ENCODE results near the gene HJURP.

DNA sequence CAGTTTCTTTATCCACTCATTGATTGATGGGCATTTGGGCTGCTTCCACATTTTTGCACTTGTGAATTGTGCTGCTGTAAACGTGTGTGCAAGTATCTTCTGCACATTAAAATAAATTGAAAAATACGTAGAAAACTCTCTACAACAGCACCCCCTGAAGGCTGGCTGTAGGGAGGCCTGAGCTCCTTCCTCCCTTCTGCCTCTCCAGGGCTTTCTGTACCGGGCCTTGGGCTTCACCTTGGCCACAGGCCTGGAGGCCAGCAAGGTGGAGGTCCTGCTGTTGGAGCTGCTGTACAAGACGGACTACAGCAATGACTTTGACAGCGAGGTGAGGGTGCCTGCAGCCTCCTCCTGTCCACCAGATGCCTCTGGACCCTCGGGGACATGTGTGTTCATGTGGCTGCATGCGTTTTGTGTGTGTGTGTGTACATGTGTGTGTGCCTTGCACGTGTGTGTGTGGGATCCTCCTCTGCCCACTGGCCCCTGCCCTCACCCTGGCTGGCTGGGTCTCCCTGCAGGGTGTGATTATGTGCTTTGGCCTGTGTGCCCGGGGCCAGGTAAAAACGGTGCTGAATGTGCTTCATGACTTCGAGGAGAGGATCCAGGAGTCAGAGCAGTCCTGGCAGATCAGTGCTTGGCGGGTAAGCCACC lies 47.0 kb downstream of the HJURP start:
- TF ChIP-seq, protein P1, sequence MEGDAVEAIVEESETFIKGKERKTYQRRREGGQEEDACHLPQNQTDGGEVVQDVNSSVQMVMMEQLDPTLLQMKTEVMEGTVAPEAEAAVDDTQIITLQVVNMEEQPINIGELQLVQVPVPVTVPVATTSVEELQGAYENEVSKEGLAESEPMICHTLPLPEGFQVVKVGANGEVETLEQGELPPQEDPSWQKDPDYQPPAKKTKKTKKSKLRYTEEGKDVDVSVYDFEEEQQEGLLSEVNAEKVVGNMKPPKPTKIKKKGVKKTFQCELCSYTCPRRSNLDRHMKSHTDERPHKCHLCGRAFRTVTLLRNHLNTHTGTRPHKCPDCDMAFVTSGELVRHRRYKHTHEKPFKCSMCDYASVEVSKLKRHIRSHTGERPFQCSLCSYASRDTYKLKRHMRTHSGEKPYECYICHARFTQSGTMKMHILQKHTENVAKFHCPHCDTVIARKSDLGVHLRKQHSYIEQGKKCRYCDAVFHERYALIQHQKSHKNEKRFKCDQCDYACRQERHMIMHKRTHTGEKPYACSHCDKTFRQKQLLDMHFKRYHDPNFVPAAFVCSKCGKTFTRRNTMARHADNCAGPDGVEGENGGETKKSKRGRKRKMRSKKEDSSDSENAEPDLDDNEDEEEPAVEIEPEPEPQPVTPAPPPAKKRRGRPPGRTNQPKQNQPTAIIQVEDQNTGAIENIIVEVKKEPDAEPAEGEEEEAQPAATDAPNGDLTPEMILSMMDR (IDR thresholded peaks at IDR 0.05; ENCODE audit: low read depth, low read length, poor library complexity, severe bottlenecking): no peak
- no peak for TF ChIP-seq EZH2phosphoT487 (IDR thresholded peaks at IDR 0.05; ENCODE audit: borderline replicate concordance, low read length)

All from DOHH2 (cell line).